Aorta (tissue), 5 donors: ENCODE measurements around the gene RGS6. TPM values are rescaled to one million over a fixed set of nuclear protein-coding genes. Genes with fewer than 3 reads are reported as not detected.

Source experiments
- ATAC-seq: fragments of 200-7000 bp; cut with Tn5 transposase; one replicate; pipeline ENCODE4 v1.9.1; 2022; ENCODE audit warnings: moderate library complexity; ENCODE audit not compliant: low FRiP score
- DNase-seq, 2 donors: peaks; one replicate each; pipeline ENCODE4 v3.0.0-alpha.2; 2020
- H3K27ac ChIP-seq, 2 donors: one replicate each; pipeline ENCODE4 v1.5.1; 2013; ENCODE audit warnings: low read length in 2 of 2, mild to moderate bottlenecking in 2 of 2, moderate library complexity in 2 of 2, control low read depth in 1 of 2, inconsistent platforms in 1 of 2, low read depth in 1 of 2
- H3K27me3 ChIP-seq, 2 donors: one replicate each; pipeline ENCODE4 v1.6.1; 2013; ENCODE audit warnings: control low read depth in 1 of 2, low read length in 1 of 2, mild to moderate bottlenecking in 1 of 2, moderate library complexity in 1 of 2; ENCODE audit not compliant: insufficient read depth in 2 of 2, control insufficient read depth in 1 of 2
- H3K36me3 ChIP-seq, 2 donors: one replicate each; pipeline ENCODE4 v1.6.1; 2013; ENCODE audit warnings: control low read depth in 1 of 2, low read length in 1 of 2, mild to moderate bottlenecking in 1 of 2; ENCODE audit not compliant: insufficient read depth in 2 of 2, control insufficient read depth in 1 of 2
- H3K4me1 ChIP-seq, 2 donors: one replicate each; pipeline ENCODE4 v1.6.1; 2013; ENCODE audit warnings: low read length in 2 of 2, control low read depth in 1 of 2, mild to moderate bottlenecking in 1 of 2, moderate library complexity in 1 of 2; ENCODE audit not compliant: insufficient read depth in 2 of 2, control insufficient read depth in 1 of 2
- H3K4me3 ChIP-seq, 2 donors: one replicate each; pipeline ENCODE4 v1.5.1; 2013; ENCODE audit warnings: low read length in 2 of 2, control low read depth in 1 of 2, mild to moderate bottlenecking in 1 of 2
- H3K9me3 ChIP-seq: one replicate; pipeline ENCODE4 v1.6.1; 2013; ENCODE audit warnings: mild to moderate bottlenecking, low read length; ENCODE audit not compliant: control insufficient read depth
- WGBS, 2 donors: extraction: QIAGEN DNeasy Blood & Tissue Kit; methylation state at CpG; one replicate each; pipeline ENCODE4 v1.1.7; 2013; 5-methylcytosine and 5-hydroxymethylcytosine counted together
- intact Hi-C, 2 donors: fragments of 100-400 bp; cut with DNase I; formaldehyde crosslinking; loops; one replicate each; pipeline versions ENCODE4 v1.14.2 to v1.15.0; 2022
- polyA plus RNA-seq, 2 donors: library from polyadenylated mRNA; stranded (reverse); fragments of 200-250 nt; gene quantifications; one replicate each; pipeline ENCODE4 v1.2.3, GENCODE V29; 2013
- total RNA-seq, 2 donors: library from RNA; stranded (reverse); fragmentation: NEBNext Ultra II Directional; extraction: Animal tissue kit (Norgen Biotek cat#: 25700); gene quantifications; one replicate each; pipeline ENCODE4 v1.2.1, GENCODE V29; 2021
- donor health status: healthy with polysubstance abuse.
- donor health status: Bipolar disorder and iron deficiency.
- donor health status: DM: no; HTN: no; CAD: no.
- donor health status: DM: no; HTN: no; CAD: no.
- donor health status: DM: yes; HTN: yes; CAD: no.

The RGS6 gene
- total and polyA plus RNA-seq, 4 donors = 0.05 to 2.0 (median 1.8) TPM; not detected in 1

DNA sequence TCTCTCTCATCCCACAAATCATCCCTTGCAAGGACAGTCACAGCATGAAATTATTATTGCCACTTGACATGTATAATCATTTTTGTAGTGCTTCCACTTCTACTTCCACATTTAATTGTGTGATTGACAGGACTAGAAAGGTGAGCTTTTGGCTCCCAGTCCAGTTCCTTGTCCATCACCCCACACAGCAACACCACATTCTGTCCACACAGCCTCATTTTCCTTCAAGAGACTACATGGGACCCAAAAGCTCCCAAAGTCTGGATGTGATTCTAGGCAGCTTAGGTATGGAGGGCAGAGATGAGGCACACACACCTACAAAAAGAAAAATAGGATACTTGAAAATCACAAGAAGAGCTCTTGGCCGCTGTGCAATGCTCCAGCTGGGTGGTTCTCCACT lies 595.4 kb downstream of the RGS6 start:
- intact Hi-C loops = no loop called here
- H3K4me1 ChIP-seq = peaks cover 0 to 1% of the 10 kb centered on the region in 2 donors
- H3K4me3 ChIP-seq = no peak overlapping the region
- DNase-seq (no peak), ATAC-seq (no peak)
- H3K27ac ChIP-seq = no peak overlapping the region
- no peaks in the 10 kb centered on the region for H3K36me3 ChIP-seq
- 95 to 99% methylated on average over 1 of the region's 1 CpG for WGBS, 2 donors
- H3K27me3 ChIP-seq = no peaks in the 10 kb centered on the region
- H3K9me3 ChIP-seq = no peaks in the 10 kb centered on the region

DNA sequence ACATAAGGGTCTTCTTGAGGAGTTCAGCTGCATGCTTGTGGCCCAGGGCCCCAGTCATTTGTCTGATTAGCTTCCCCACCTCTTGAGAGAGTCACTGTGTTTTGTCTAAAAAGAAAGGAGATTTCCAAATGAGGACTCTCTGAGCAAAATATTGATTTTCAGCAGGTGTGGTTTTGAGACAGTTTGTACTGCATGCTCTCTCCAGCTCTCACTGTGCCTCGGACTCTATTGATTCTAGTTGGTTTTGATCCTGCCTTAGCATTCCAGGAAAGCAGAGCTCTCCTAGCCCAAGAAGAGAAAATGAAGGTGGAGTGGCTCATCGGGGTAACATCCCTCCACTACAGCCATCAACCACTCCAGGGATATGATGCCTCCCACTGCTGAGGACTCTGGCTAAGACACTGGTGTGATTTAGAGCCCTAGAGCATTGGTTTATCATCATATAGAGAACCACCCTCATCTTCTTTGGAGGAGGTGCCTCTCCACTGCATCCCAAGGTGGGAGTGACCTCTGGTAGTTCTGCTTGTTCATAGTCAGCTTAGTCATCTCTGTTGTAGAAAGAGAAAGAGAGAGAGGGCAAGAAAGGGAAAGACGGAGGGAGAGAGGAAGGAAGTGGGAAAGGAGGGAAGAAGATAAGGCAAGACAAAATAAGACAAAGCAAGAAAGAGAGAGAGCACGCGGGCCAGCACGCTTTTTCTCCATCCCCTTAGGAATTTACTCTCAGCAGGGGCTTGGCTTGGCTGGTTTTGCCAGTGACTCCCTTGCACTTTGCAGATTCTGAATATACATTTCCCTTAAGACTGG lies 596.0 kb downstream of the RGS6 start:
- intact Hi-C loops = no loop called here
- H3K4me1 ChIP-seq = peaks cover 0 to 1% of the 10 kb centered on the region in 2 donors
- H3K36me3 ChIP-seq = no peaks in the 10 kb centered on the region
- H3K4me3 ChIP-seq = no peak overlapping the region
- no peaks in the 10 kb centered on the region for H3K27me3 ChIP-seq
- ATAC-seq (no peak), DNase-seq (no peak)
- no peak overlapping the region for H3K27ac ChIP-seq
- 47 to 53% methylated on average over 6 of the region's 6 CpGs for WGBS, 2 donors
- H3K9me3 ChIP-seq = no peaks in the 10 kb centered on the region

DNA sequence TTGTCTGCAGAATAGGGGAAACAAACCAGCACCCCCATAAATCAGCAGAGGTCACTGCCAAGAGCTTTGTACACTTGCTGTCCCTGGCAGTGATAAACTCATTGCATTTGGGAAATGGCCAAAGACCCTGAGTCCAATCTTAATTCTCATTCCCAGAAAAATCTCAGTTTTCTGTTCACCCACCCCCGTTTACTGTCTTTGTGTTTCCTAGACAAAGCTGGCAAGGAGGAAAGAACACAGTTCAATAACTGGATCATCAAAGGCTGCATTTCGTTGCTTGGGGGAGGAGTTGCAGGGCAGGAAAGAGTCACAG lies 596.6 kb downstream of the RGS6 start:
- intact Hi-C loops = no loop called here
- Histone ChIP-seq H3K4me1 (peaks cover 0 to 1% of the 10 kb centered on the region in 2 donors), H3K9me3 (no peaks in the 10 kb centered on the region), H3K36me3 (no peaks in the 10 kb centered on the region), H3K27ac (no peak overlapping the region), H3K27me3 (no peaks in the 10 kb centered on the region), H3K4me3 (no peak overlapping the region)
- 10 to 52% methylated on average over 2 of the region's 2 CpGs for WGBS, 2 donors
- ATAC-seq (no peak), DNase-seq (no peak)

DNA sequence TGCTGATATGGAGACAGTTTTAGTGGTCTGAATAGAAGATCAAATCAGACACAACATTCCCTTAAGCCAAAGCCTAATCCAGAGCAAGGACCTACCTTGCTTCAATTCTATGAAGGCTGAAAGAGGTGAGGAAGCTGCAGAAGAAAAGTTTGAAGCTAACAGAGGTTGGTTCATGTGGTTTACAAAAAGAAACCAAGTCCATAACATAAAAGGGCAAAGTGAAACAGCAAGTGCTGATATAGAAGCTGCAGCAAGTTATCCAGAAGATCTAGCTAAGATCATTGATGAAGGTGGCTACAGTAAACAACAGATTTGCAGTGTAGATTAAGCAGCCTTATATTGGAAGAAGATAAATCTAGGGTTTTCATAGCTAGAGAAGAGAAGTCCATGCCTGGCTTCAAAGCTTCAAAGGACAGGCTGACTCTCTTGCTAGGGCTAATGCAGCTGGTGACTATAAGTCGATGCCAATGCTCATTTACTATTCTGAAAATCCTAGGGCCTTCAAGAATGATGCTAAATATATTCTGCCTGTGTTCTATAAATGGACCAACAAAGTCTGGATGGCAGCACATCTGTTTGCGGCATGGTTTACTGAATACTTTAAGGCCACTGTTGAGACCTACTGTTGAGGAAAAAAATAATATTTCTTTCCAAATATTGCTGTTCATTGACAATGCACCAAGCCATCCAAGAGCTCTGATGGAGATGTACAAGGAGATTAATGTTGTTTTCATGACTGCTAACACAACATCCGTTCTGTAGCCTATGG lies 600.6 kb downstream of the RGS6 start:
- ATAC-seq (no peak), DNase-seq (no peak)
- no peaks in the 10 kb centered on the region for H3K27me3 ChIP-seq
- H3K4me1 ChIP-seq = no peaks in the 10 kb centered on the region
- no peak overlapping the region for H3K4me3 ChIP-seq
- intact Hi-C loops = no loop called here
- no peaks in the 10 kb centered on the region for H3K9me3 ChIP-seq
- 75 to 77% methylated on average over 3 of the region's 3 CpGs for WGBS, 2 donors
- no peaks in the 10 kb centered on the region for H3K36me3 ChIP-seq
- no peak overlapping the region for H3K27ac ChIP-seq

DNA sequence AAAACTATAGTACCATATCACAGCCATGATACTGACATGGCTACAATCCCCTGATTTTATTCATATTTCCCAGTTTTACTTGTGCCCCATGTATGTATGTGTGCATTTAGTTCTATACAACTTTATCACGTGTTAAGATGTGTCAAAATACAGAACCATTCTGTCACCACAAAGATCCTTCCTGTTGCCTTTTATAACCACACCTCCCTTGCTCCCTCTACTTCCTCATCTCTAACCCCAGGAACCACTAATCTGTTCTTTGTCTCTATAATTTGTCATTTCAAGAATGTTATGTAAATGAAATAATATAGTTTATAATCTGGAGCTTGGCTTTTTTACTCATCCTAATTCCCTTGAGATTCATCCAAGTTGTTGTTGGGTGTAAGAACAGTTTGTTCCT lies 603.3 kb downstream of the RGS6 start:
- Histone ChIP-seq H3K27ac (no peak overlapping the region), H3K4me3 (no peak overlapping the region), H3K36me3 (no peaks in the 10 kb centered on the region), H3K9me3 (no peaks in the 10 kb centered on the region), H3K27me3 (no peaks in the 10 kb centered on the region), H3K4me1 (no peaks in the 10 kb centered on the region)
- ATAC-seq (no peak), DNase-seq (no peak)
- intact Hi-C loops = no loop called here
- 74 to 76% methylated on average over 1 of the region's 1 CpG for WGBS, 2 donors

DNA sequence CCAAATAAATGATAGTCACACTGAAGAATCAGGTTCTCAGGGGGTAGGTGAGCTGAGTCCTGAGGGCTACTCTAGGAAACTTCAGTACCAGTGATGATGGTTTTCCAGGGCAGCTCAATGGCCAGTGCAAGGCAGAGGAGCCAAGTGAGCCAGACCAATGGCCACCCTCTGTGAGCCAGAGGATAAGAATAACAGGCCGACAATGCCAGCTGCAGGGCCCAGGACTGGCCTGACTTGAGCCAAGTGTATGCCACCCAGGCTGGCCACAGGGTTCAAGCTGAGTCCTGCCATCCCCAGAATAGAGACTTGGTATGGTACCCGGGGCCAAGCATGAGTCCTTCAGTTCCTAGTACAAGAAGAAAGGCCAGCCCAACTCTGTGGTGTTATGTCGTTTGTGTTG lies 606.2 kb downstream of the RGS6 start:
- 71 to 81% methylated on average over 3 of the region's 3 CpGs for WGBS, 2 donors
- Histone ChIP-seq H3K27me3 (no peaks in the 10 kb centered on the region), H3K4me1 (no peaks in the 10 kb centered on the region), H3K9me3 (no peaks in the 10 kb centered on the region), H3K36me3 (no peaks in the 10 kb centered on the region), H3K4me3 (no peak overlapping the region), H3K27ac (no peak overlapping the region)
- intact Hi-C loops = no loop called here
- DNase-seq (no peak), ATAC-seq (no peak)

DNA sequence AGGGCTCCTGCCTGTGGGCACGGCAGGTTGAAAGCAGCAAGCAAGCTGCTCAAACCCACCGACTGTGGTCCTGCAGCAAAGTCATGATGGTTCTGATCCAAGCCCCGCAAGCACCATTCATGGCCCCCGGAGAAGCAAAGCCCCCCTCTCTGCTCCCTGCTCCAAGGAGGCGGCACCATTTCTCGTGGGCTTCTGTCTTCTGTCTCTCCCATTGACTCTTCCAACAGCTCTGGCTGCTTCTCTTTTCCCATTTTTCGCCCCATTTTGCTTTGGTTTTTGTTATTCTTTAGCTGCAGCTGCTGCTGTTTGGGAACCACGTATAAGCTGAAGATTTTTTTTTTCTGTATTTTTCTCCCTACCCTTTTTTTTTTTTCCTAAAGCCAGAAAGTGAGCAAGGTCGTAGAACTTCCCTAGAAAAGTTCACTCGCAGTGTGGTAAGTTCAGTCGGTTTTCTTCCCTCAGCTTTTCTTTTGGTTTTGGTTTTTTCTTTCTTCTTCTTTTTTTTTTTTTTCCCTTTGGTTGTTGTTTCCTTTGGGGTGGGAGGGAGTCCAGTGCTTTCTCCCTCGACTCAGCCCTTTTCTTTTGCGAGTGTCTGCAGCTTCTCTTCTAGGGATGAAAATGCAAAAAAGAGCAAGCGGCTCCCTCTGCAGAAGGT lies 607.6 kb downstream of the RGS6 start:
- DNase-seq (no peak), ATAC-seq (no peak)
- no peaks in the 10 kb centered on the region for H3K36me3 ChIP-seq
- no peaks in the 10 kb centered on the region for H3K9me3 ChIP-seq
- intact Hi-C loops = no loop called here
- no peak overlapping the region for H3K4me3 ChIP-seq
- H3K4me1 ChIP-seq = no peaks in the 10 kb centered on the region
- no peaks in the 10 kb centered on the region for H3K27me3 ChIP-seq
- H3K27ac ChIP-seq = no peak overlapping the region
- 76 to 78% methylated on average over 14 of the region's 14 CpGs for WGBS, 2 donors

DNA sequence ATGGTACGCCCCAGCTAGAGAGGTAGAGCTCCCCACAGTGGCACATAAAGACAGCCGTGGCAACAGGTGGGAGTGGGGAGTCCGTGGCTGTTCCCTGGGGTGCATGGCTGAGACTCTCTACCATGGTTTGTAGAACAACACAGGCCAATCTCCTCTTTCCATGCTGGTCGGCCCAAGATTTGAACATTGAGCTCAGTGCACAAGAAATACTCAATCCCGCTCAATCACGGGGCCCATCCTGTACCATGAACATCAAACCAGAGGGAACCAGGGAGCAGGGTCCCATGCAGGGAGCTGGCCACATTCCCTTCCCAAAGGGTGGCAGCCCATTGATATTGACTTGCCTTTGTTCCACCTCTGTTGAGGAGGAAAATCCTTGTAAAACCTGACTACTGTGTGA lies 608.6 kb downstream of the RGS6 start:
- Histone ChIP-seq H3K27ac (no peak overlapping the region), H3K9me3 (no peaks in the 10 kb centered on the region), H3K4me1 (no peaks in the 10 kb centered on the region), H3K27me3 (no peaks in the 10 kb centered on the region), H3K36me3 (no peaks in the 10 kb centered on the region), H3K4me3 (no peak overlapping the region)
- no peak for ATAC-seq
- WGBS, 2 donors = 96 to 97% methylated on average over 6 of the region's 6 CpGs
- intact Hi-C loops = no loop called here
- no peak for DNase-seq
